Trophoblast cell (in vitro differentiated cells and primary cell): ENCODE data around the gene COG1.

Source experiments
- DNase-seq, 2 donors: peaks; one replicate each; pipeline ENCODE4 v3.0.0-alpha.2; 2016
- H2AFZ ChIP-seq: 2 replicates; pipeline ENCODE4 v1.6.1; 2013; ENCODE audit warnings: low read length, moderate library complexity, mild to moderate bottlenecking; ENCODE audit not compliant: insufficient read depth, poor library complexity
- H2AK5ac ChIP-seq: 2 replicates; pipeline ENCODE4 v1.6.1; 2013; ENCODE audit warnings: mild to moderate bottlenecking, low read length
- H2BK120ac ChIP-seq: 2 replicates; pipeline ENCODE4 v1.6.1; 2013; ENCODE audit warnings: low read length, mild to moderate bottlenecking, moderate library complexity; ENCODE audit not compliant: insufficient read depth, poor library complexity
- H2BK12ac ChIP-seq: 2 replicates; pipeline ENCODE4 v1.6.1; 2013; ENCODE audit warnings: mild to moderate bottlenecking, low read length, moderate library complexity
- H2BK5ac ChIP-seq: 2 replicates; pipeline ENCODE4 v1.6.1; 2013; ENCODE audit warnings: low read length, low read depth, moderate library complexity, mild to moderate bottlenecking; ENCODE audit not compliant: poor library complexity
- H3K14ac ChIP-seq: 2 replicates; pipeline ENCODE4 v1.6.1; 2013; ENCODE audit warnings: mild to moderate bottlenecking, low read length
- H3K18ac ChIP-seq: 2 replicates; pipeline ENCODE4 v1.6.1; 2013; ENCODE audit warnings: mild to moderate bottlenecking, low read length
- H3K23ac ChIP-seq: 2 replicates; pipeline ENCODE4 v1.6.1; 2013; ENCODE audit warnings: low read length
- H3K27ac ChIP-seq: 2 replicates; pipeline ENCODE4 v1.5.1; 2013; ENCODE audit warnings: low read depth, mild to moderate bottlenecking, inconsistent platforms, low read length, moderate library complexity
- H3K27me3 ChIP-seq: 2 replicates; pipeline ENCODE4 v1.6.1; 2013; ENCODE audit warnings: inconsistent platforms, mild to moderate bottlenecking, low read length, moderate library complexity; ENCODE audit not compliant: insufficient read depth
- H3K36me3 ChIP-seq, 2 experiments: 1 replicate in 1 of 2; 2 replicates in 1 of 2; pipeline ENCODE4 v1.6.1; 2013; ENCODE audit warnings: low read length in 2 of 2, mild to moderate bottlenecking in 2 of 2, moderate library complexity in 1 of 2; ENCODE audit not compliant: insufficient read depth in 2 of 2, control insufficient read depth in 1 of 2
- H3K4ac ChIP-seq: 2 replicates; pipeline ENCODE4 v1.6.1; 2013; ENCODE audit warnings: low read depth, mild to moderate bottlenecking, low read length, moderate library complexity
- H3K4me1 ChIP-seq, 2 experiments: 1 replicate in 1 of 2; 2 replicates in 1 of 2; pipeline ENCODE4 v1.6.1; 2013; ENCODE audit warnings: low read length in 2 of 2, mild to moderate bottlenecking in 2 of 2, moderate library complexity in 1 of 2; ENCODE audit not compliant: insufficient read depth in 2 of 2, control insufficient read depth in 1 of 2
- H3K4me2 ChIP-seq: 2 replicates; pipeline ENCODE4 v1.6.1; 2013; ENCODE audit warnings: inconsistent platforms, mild to moderate bottlenecking, low read length, moderate library complexity
- H3K4me3 ChIP-seq: 2 replicates; pipeline ENCODE4 v1.5.1; 2013; ENCODE audit warnings: mild to moderate bottlenecking, low read depth, low read length, inconsistent platforms
- H3K79me1 ChIP-seq: one replicate; pipeline ENCODE4 v1.6.1; 2013; ENCODE audit warnings: low read length
- H3K79me2 ChIP-seq: 2 replicates; pipeline ENCODE4 v1.6.1; 2013; ENCODE audit warnings: low read length, mild to moderate bottlenecking; ENCODE audit not compliant: control insufficient read depth, insufficient read depth, poor library complexity
- H3K9ac ChIP-seq: 2 replicates; pipeline ENCODE4 v1.6.1; 2013; ENCODE audit warnings: mild to moderate bottlenecking, low read length
- H3K9me3 ChIP-seq: 2 replicates; pipeline ENCODE4 v1.6.1; 2013; ENCODE audit warnings: low read depth, mild to moderate bottlenecking, control low read depth, inconsistent platforms, low read length; ENCODE audit not compliant: insufficient read depth
- H4K12ac ChIP-seq: 2 replicates; pipeline ENCODE4 v1.6.1; 2013; ENCODE audit warnings: low read depth, mild to moderate bottlenecking, low read length, moderate library complexity
- H4K8ac ChIP-seq: 2 replicates; pipeline ENCODE4 v1.6.1; 2013; ENCODE audit warnings: low read depth, mild to moderate bottlenecking, low read length, moderate library complexity
- H4K91ac ChIP-seq: one replicate; pipeline ENCODE4 v1.6.1; 2013; ENCODE audit warnings: low read depth, mild to moderate bottlenecking, low read length, moderate library complexity
- WGBS: extraction: QIAGEN DNeasy Blood & Tissue Kit; methylation state at CpG from one replicate; pipeline ENCODE4 v1.1.7; 2013; ENCODE audit warnings: missing lambda C conversion rate; ENCODE audit not compliant: insufficient read length, insufficient coverage; ENCODE audit errors: extremely low coverage; 5-methylcytosine and 5-hydroxymethylcytosine counted together

Gene COG1

DNA sequence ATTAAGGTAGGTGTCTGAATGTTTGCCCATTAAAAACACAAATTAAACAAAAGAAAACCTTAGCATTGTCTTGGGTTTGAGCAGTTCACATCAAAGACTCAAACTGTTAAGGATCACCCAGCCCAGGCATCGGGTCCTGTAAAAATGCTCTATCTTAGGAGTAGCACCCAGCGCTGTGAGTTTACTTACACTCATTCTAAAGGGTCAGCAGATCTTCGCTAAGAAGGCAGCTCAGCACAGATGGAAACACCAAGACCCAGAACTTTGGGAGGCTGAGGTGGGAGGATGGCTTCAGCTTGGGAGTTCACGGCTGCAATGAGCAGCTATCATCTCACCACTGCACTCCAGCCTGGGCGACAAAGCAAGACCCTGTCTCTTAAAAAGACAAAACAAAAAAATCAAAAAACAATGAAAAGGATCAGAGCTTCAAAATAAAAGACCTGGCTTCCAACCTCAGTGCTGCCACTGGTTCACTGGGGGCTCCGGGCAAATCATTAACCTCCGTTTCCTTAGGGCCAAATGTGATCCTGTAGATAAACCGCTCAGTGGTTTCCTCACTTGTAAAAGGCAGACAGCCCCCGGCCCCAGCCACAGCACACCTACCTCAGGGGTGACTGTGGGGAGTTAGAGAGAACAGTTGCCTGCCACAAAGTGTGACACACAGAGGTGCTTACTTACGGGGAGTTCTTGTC lies 11.1 kb downstream of the COG1 start:
- H3K18ac ChIP-seq, result no peak overlapping the region
- H3K79me2 ChIP-seq, result no peaks in the 10 kb centered on the region
- no peak for DNase-seq
- no peak overlapping the region for H2AK5ac ChIP-seq
- H4K91ac ChIP-seq, result no peak overlapping the region
- no peak overlapping the region for H3K4ac ChIP-seq
- H4K12ac ChIP-seq, result no peak overlapping the region
- no peak overlapping the region for H3K14ac ChIP-seq
- H3K9ac ChIP-seq, result no peak overlapping the region
- no peak overlapping the region for H2BK12ac ChIP-seq
- no peak overlapping the region for H2BK120ac ChIP-seq
- H3K9me3 ChIP-seq, result peaks cover 2% of the 10 kb centered on the region
- no peak overlapping the region for H3K23ac ChIP-seq
- H3K4me3 ChIP-seq, result no peak overlapping the region
- H3K36me3 ChIP-seq, result peaks cover 54 to 76% of the 10 kb centered on the region in 2 experiments
- no peaks in the 10 kb centered on the region for H3K4me1 ChIP-seq
- no peak overlapping the region for H4K8ac ChIP-seq
- H2AFZ ChIP-seq, result no peak overlapping the region
- no peaks in the 10 kb centered on the region for H3K79me1 ChIP-seq
- H3K27ac ChIP-seq, result no peak overlapping the region
- H2BK5ac ChIP-seq, result no peak overlapping the region
- no peaks in the 10 kb centered on the region for H3K27me3 ChIP-seq
- H3K4me2 ChIP-seq, result no peak overlapping the region
- no CpG with 5 or more reads among the region's 10 CpGs for WGBS

GRCh38 chr17:73205459-73205961 lies 12.7 kb downstream of the COG1 start:
- no peak overlapping the region for H4K91ac ChIP-seq
- no peak overlapping the region for H3K23ac ChIP-seq
- no peak overlapping the region for H4K12ac ChIP-seq
- H2BK120ac ChIP-seq, result no peak overlapping the region
- no CpG with 5 or more reads among the region's 10 CpGs for WGBS
- H3K27me3 ChIP-seq, result no peaks in the 10 kb centered on the region
- no peak overlapping the region for H3K4ac ChIP-seq
- no peak overlapping the region for H2BK12ac ChIP-seq
- H3K9ac ChIP-seq, result no peak overlapping the region
- H3K27ac ChIP-seq, result no peak overlapping the region
- H4K8ac ChIP-seq, result no peak overlapping the region
- H3K14ac ChIP-seq, result no peak overlapping the region
- no peak for DNase-seq
- no peak overlapping the region for H2AK5ac ChIP-seq
- H3K4me1 ChIP-seq, result no peaks in the 10 kb centered on the region
- no peak overlapping the region for H3K4me3 ChIP-seq
- H2AFZ ChIP-seq, result no peak overlapping the region
- no peaks in the 10 kb centered on the region for H3K79me2 ChIP-seq
- H3K79me1 ChIP-seq, result no peaks in the 10 kb centered on the region
- H3K36me3 ChIP-seq, result peaks cover 43 to 67% of the 10 kb centered on the region in 2 experiments
- H3K9me3 ChIP-seq, result peaks cover 2% of the 10 kb centered on the region
- H3K4me2 ChIP-seq, result no peak overlapping the region
- H2BK5ac ChIP-seq, result no peak overlapping the region
- no peak overlapping the region for H3K18ac ChIP-seq

- Histone ChIP-seq H2AFZ (no peak overlapping the region), H3K79me2 (no peaks in the 10 kb centered on the region), H3K36me3 (peaks cover 30 to 45% of the 10 kb centered on the region in 2 experiments), H3K14ac (no peak overlapping the region), H3K9me3 (peaks cover 2% of the 10 kb centered on the region), H3K4me1 (no peaks in the 10 kb centered on the region), H2BK120ac (no peak overlapping the region), H2AK5ac (no peak overlapping the region), H3K4ac (no peak overlapping the region), H3K23ac (no peak overlapping the region), H3K79me1 (no peaks in the 10 kb centered on the region), H3K27ac (no peak overlapping the region), H3K4me2 (no peak overlapping the region), H2BK12ac (no peak overlapping the region), H3K18ac (no peak overlapping the region), H3K4me3 (no peak overlapping the region), H4K12ac (no peak overlapping the region), H3K27me3 (no peaks in the 10 kb centered on the region), H2BK5ac (no peak overlapping the region), H3K9ac (peak overlapping the region; percentile 52), H4K8ac (no peak overlapping the region), H4K91ac (no peak overlapping the region)
- WGBS, result no CpG with 5 or more reads among the region's 16 CpGs
- DNase-seq, result no peak
Measured at GRCh38 chr17:73208139-73208827, 15.4 kb downstream of the COG1 start.

- Histone ChIP-seq H3K36me3 (peaks cover 24 to 34% of the 10 kb centered on the region in 2 experiments), H2AK5ac (no peak overlapping the region), H2BK5ac (no peak overlapping the region), H4K91ac (no peak overlapping the region), H3K9me3 (peaks cover 2% of the 10 kb centered on the region), H4K12ac (no peak overlapping the region), H3K4me1 (no peaks in the 10 kb centered on the region), H2BK120ac (no peak overlapping the region), H4K8ac (no peak overlapping the region), H2BK12ac (no peak overlapping the region), H3K9ac (no peak overlapping the region), H3K4ac (no peak overlapping the region), H3K79me2 (no peaks in the 10 kb centered on the region), H3K18ac (no peak overlapping the region), H3K27ac (no peak overlapping the region), H2AFZ (no peak overlapping the region), H3K79me1 (no peaks in the 10 kb centered on the region), H3K23ac (no peak overlapping the region), H3K14ac (no peak overlapping the region), H3K4me2 (no peak overlapping the region), H3K4me3 (peak overlapping the region; percentile 53), H3K27me3 (no peaks in the 10 kb centered on the region)
- no CpG with 5 or more reads among the region's 13 CpGs for WGBS
- DNase-seq, result no peak
Measured at GRCh38 chr17:73209436-73209835, 16.6 kb downstream of the COG1 start.
